ENCODE measurements around the gene TRIM39.

- TF ChIP-seq CTCF (IDR thresholded peaks at IDR 0.05) (no peak), SMC3 (IDR thresholded peaks at IDR 0.05; ENCODE audit: low read depth, low read length) (no peak), REST (IDR thresholded peaks at IDR 0.05; ENCODE audit: low read depth, low read length) (no peak), NRF1 (IDR thresholded peaks at IDR 0.05; ENCODE audit: low read depth, low read length) (no peak), SIN3A (IDR thresholded peaks at IDR 0.05; ENCODE audit: borderline replicate concordance, low read depth, low read length) (no peak)
Observed at GRCh38 chr6:30340589-30341054, 13.9 kb downstream of the TRIM39 start.

Data from SK-N-SH (cell line).